HCT116 (cell line): Measurements from ENCODE around the gene HMX1. TPM values are rescaled to one million over a fixed set of nuclear protein-coding genes. Genes with fewer than 3 reads are reported as not detected.

Experiments used
- ATAC-seq: fragments of 200-7000 bp; cut with Tn5 transposase; 2 replicates; pipeline ENCODE4 v1.9.1; 2020; ENCODE audit warnings: mild to moderate bottlenecking, moderate library complexity
- BruUV-seq: library from RNA; stranded (reverse); fragments of 400-500 nt; replicated peaks from 2 replicates; lab custom pipeline; 2021; lab: Mats Ljungman, UMichigan
- CTCF ChIA-PET: fragments of 300-600 bp; sonication (Branson Sonifier 250); formaldehyde crosslinking; loops from one replicate; lab custom pipeline; 2021; ENCODE audit warnings: antibody characterized with exemption; lab: Charles Lee
- POLR2A ChIA-PET: fragments of 300-600, 350-600 bp; sonication (Branson Sonifier 250); formaldehyde crosslinking; loops from one replicate; lab custom pipeline; 2021; ENCODE audit warnings: antibody characterized with exemption; lab: Charles Lee
- RAD21 ChIA-PET, 2 experiments: fragments of 300-600 bp; sonication (Branson Sonifier 250); formaldehyde crosslinking; loops; one replicate each; lab custom pipeline; 2023; ENCODE audit warnings: low total read pairs in 2 of 2; ENCODE audit not compliant: uncharacterized antibody in 2 of 2, unreplicated experiment in 2 of 2, low non-redundant PET in 1 of 2; lab: Charles Lee
- DNase-seq: peaks from one replicate; pipeline ENCODE4 v3.0.0-alpha.2; 2010; ENCODE audit warnings: low read depth, low spot score
- H2AFZ ChIP-seq: fragments of 200-600 bp; shearing (Covaris generic), sonication (generic); 2 replicates; pipeline ENCODE4 v1.6.1; 2017; ENCODE audit warnings: low read depth, mixed run types, mixed read lengths, antibody characterized with exemption, low read length; ENCODE audit not compliant: poor library complexity, severe bottlenecking
- H3K27ac ChIP-seq: 2 replicates; pipeline ENCODE4 v1.5.1; 2012; ENCODE audit warnings: low read depth, low read length
- H3K27me3 ChIP-seq: fragments of 200-600 bp; sonication (generic); 2 replicates; pipeline ENCODE4 v1.6.1; 2016; ENCODE audit warnings: mixed run types, low read length, mixed read lengths; ENCODE audit not compliant: insufficient read depth
- H3K36me3 ChIP-seq, 2 experiments: fragments of 200-500 bp in 1 of 2; fragments of 200-600 bp in 1 of 2; sonication (Bioruptor generic) in 1 of 2; sonication (generic) in 1 of 2; 2 replicates each; pipeline versions ENCODE4 v1.5.1 to v1.6.1; 2014 to 2016; ENCODE audit warnings: low read length in 2 of 2, inconsistent platforms in 1 of 2, mixed read lengths in 1 of 2, mixed run types in 1 of 2; ENCODE audit not compliant: insufficient read depth in 2 of 2, control insufficient read depth in 1 of 2
- H3K4me1 ChIP-seq, 2 experiments: fragments of 200-600 bp in 1 of 2; sonication (generic) in 1 of 2; 2 replicates each; pipeline versions ENCODE4 v1.5.1 to v1.6.1; 2012 to 2017; ENCODE audit warnings: low read length in 2 of 2, inconsistent platforms in 1 of 2, mild to moderate bottlenecking in 1 of 2, mixed read lengths in 1 of 2, mixed run types in 1 of 2, moderate library complexity in 1 of 2; ENCODE audit not compliant: insufficient read depth in 2 of 2, control insufficient read depth in 1 of 2
- H3K4me2 ChIP-seq: fragments of 200-600 bp; sonication (generic); 2 replicates; pipeline ENCODE4 v1.6.1; 2017; ENCODE audit warnings: mixed run types, low read length, mixed read lengths
- H3K4me3 ChIP-seq, 2 experiments: fragments of 200-600 bp in 1 of 2; sonication (generic) in 1 of 2; replicated peaks in 1 of 2; 2 replicates each; pipeline ENCODE4 v1.5.1; 2011 to 2016; ENCODE audit warnings: low read length in 2 of 2, control low read depth in 1 of 2, low read depth in 1 of 2, mild to moderate bottlenecking in 1 of 2, mixed read lengths in 1 of 2, mixed run types in 1 of 2
- H3K79me2 ChIP-seq: fragments of 200-600 bp; sonication (generic); 2 replicates; pipeline ENCODE4 v1.6.1; 2017; ENCODE audit warnings: mild to moderate bottlenecking, mixed run types, low read length, moderate library complexity, mixed read lengths; ENCODE audit not compliant: insufficient read depth
- H3K9ac ChIP-seq: fragments of 200-600 bp; sonication (generic); 2 replicates; pipeline ENCODE4 v1.6.1; 2016; ENCODE audit warnings: low read length, mixed read lengths
- H3K9me2 ChIP-seq: fragments of 200-600 bp; sonication (generic), shearing (Covaris generic); 2 replicates; pipeline ENCODE4 v1.6.1; 2017; ENCODE audit warnings: mixed run types, mild to moderate bottlenecking, moderate library complexity; ENCODE audit not compliant: insufficient read depth
- H3K9me3 ChIP-seq, 2 experiments: fragments of 200-500 bp in 1 of 2; fragments of 200-600 bp in 1 of 2; sonication (Bioruptor generic) in 1 of 2; sonication (generic) in 1 of 2; 2 replicates each; pipeline ENCODE4 v1.6.1; 2014 to 2017; ENCODE audit warnings: low read length in 2 of 2, mixed read lengths in 2 of 2, inconsistent platforms in 1 of 2, low read depth in 1 of 2, mild to moderate bottlenecking in 1 of 2, mixed run types in 1 of 2, moderate library complexity in 1 of 2; ENCODE audit not compliant: control insufficient read depth in 1 of 2, insufficient read depth in 1 of 2
- H4K20me1 ChIP-seq: fragments of 200-600 bp; sonication (generic), shearing (Covaris generic); 2 replicates; pipeline ENCODE4 v1.6.1; 2017; ENCODE audit warnings: mixed run types, mild to moderate bottlenecking, moderate library complexity; ENCODE audit not compliant: insufficient read depth
- EGR1 ChIP-seq: IDR thresholded peaks from 2 replicates; pipeline ENCODE4 v1.6.1; 2012; ENCODE audit warnings: low read depth
- EZH2 ChIP-seq: fragments of 200-600 bp; sonication (generic); IDR thresholded peaks from 2 replicates; pipeline ENCODE4 v1.6.1; 2017; ENCODE audit warnings: antibody characterized with exemption, mixed run types
- POLR2A ChIP-seq: IDR thresholded peaks from 2 replicates; pipeline ENCODE4 v1.7.0; 2011; ENCODE audit warnings: borderline replicate concordance; ENCODE audit not compliant: insufficient read depth, insufficient read length; ENCODE audit errors: extremely low read depth
- RAD21 ChIP-seq: IDR thresholded peaks from 2 replicates; pipeline ENCODE4 v1.6.1; 2012; ENCODE audit warnings: low read depth, mild to moderate bottlenecking
- REST ChIP-seq: IDR thresholded peaks from 2 replicates; pipeline ENCODE4 v1.6.1; 2012; ENCODE audit warnings: low read depth
- SIN3A ChIP-seq: IDR thresholded peaks from 2 replicates; pipeline ENCODE4 v1.6.1; 2012; ENCODE audit warnings: low read depth
- SP1 ChIP-seq: IDR thresholded peaks from 2 replicates; pipeline ENCODE4 v1.6.1; 2012; ENCODE audit warnings: low read depth
- SRF ChIP-seq: IDR thresholded peaks from 2 replicates; pipeline ENCODE4 v1.6.1; 2012; ENCODE audit warnings: low read depth
- TCF7L2 ChIP-seq: IDR thresholded peaks from 2 replicates; pipeline ENCODE4 v1.7.0; 2011; ENCODE audit warnings: borderline replicate concordance, inconsistent platforms; ENCODE audit not compliant: insufficient read depth, insufficient read length; ENCODE audit errors: extremely low read depth
- YY1 ChIP-seq: IDR thresholded peaks from 2 replicates; pipeline ENCODE4 v1.6.1; 2011; ENCODE audit warnings: low read length, low read depth, moderate library complexity, mild to moderate bottlenecking; ENCODE audit not compliant: insufficient replicate concordance; ENCODE audit errors: extremely low read depth
- ZBTB33 ChIP-seq: IDR thresholded peaks from 2 replicates; pipeline ENCODE4 v1.6.1; 2011; ENCODE audit warnings: mild to moderate bottlenecking, low read length, moderate library complexity; ENCODE audit not compliant: insufficient replicate concordance; ENCODE audit errors: extremely low read depth
- ZNF274 ChIP-seq: fragments of 200-500 bp; sonication (Bioruptor generic); IDR thresholded peaks from 2 replicates; pipeline ENCODE4 v1.6.1; 2014; ENCODE audit warnings: mild to moderate bottlenecking, low read depth, low read length, inconsistent platforms
- intact Hi-C: fragments of 100-400 bp; cut with micrococcal nuclease; formaldehyde crosslinking; loops from 2 replicates; pipeline ENCODE4 v1.10.0; 2022
- total RNA-seq: library from RNA; stranded (reverse); gene quantifications from one replicate; pipeline ENCODE4 v1.2.1, GENCODE V29; 2021; ENCODE audit not compliant: unreplicated experiment
- TF ChIP-seq, protein P1 (sequence below), 3 experiments: fragments of 200-600 bp in 1 of 3; sonication (generic) in 1 of 3; IDR thresholded peaks in 2 of 3; conservative IDR thresholded peaks in 1 of 3; 2 replicates each; pipeline ENCODE4 v1.5.1; 2012 to 2017; ENCODE audit warnings: low read depth in 2 of 3, low read length in 2 of 3, antibody characterized with exemption in 1 of 3, borderline replicate concordance in 1 of 3, control low read depth in 1 of 3, mild to moderate bottlenecking in 1 of 3, mixed read lengths in 1 of 3, mixed run types in 1 of 3, moderate library complexity in 1 of 3; ENCODE audit not compliant: insufficient read depth in 1 of 3

The HMX1 gene
- total RNA-seq, 1 experiment from 2014 or later = 0.39 TPM

DNA sequence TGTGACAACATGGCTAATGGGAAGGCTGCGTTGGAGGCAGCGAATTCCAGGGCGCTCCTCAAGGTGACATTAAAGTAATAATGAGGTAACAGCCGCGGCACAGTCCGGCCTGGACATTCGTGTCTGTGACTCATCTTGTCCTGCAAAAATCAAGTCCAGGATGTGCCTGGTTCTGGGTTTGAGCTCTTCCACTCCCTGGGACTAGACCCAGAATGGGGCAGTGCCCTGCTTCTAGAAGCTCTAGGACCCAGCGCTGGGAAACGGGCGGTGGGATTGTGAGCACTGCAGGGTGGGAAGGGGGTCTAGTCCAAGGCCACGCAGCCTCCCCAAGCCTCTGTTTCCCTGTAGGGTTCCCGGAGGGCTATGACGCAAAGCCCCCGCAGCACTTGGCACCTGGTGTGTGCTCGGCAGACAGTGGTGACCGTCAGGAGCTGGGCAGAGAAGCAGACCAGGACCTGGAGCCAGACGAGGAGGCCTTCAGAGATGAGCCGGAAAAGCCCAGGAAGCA, 34.9 kb downstream of the HMX1 start:
- TF ChIP-seq REST = no peak
- TF ChIP-seq ZBTB33 = no peak
- TF ChIP-seq RAD21 = no peak
- TF ChIP-seq TCF7L2 = no peak
- no peak for TF ChIP-seq YY1
- no peak for TF ChIP-seq POLR2A
- no peak for TF ChIP-seq EGR1
- no peak for TF ChIP-seq SIN3A
- no peak for TF ChIP-seq SP1
- no peak for TF ChIP-seq ZNF274
- TF ChIP-seq SRF = no peak
- TF ChIP-seq EZH2 = no peak
- TF ChIP-seq, protein P1, sequence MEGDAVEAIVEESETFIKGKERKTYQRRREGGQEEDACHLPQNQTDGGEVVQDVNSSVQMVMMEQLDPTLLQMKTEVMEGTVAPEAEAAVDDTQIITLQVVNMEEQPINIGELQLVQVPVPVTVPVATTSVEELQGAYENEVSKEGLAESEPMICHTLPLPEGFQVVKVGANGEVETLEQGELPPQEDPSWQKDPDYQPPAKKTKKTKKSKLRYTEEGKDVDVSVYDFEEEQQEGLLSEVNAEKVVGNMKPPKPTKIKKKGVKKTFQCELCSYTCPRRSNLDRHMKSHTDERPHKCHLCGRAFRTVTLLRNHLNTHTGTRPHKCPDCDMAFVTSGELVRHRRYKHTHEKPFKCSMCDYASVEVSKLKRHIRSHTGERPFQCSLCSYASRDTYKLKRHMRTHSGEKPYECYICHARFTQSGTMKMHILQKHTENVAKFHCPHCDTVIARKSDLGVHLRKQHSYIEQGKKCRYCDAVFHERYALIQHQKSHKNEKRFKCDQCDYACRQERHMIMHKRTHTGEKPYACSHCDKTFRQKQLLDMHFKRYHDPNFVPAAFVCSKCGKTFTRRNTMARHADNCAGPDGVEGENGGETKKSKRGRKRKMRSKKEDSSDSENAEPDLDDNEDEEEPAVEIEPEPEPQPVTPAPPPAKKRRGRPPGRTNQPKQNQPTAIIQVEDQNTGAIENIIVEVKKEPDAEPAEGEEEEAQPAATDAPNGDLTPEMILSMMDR (IDR thresholded peaks at IDR 0.05 in 2 of 3, conservative IDR thresholded peaks at IDR 0.05 in 1 of 3; ENCODE audit: borderline replicate concordance in 1 of 3, insufficient read depth in 1 of 3, low read depth in 2 of 3, low read length in 2 of 3) = no peak
- Histone ChIP-seq H3K27ac (no peak overlapping the region), H3K27me3 (no peaks in the 10 kb centered on the region), H3K9me2 (no peaks in the 10 kb centered on the region), H3K9ac (no peak overlapping the region), H3K9me3 (no peaks in the 10 kb centered on the region), H3K4me2 (no peak overlapping the region), H4K20me1 (no peaks in the 10 kb centered on the region), H3K36me3 (no peaks in the 10 kb centered on the region), H3K4me3 (no peak overlapping the region), H3K4me1 (no peaks in the 10 kb centered on the region), H2AFZ (no peak overlapping the region), H3K79me2 (no peaks in the 10 kb centered on the region)
- BruUV-seq = no TSS peak
- no peak for ATAC-seq
- RAD21 ChIA-PET = no interaction called here
- POLR2A ChIA-PET = no interaction called here
- intact Hi-C loops = no loop called here
- no peak for DNase-seq
- CTCF ChIA-PET = no interaction called here
